ENCODE results near the gene NPHP4. TPM values are rescaled to one million over a fixed set of nuclear protein-coding genes. Genes with fewer than 3 reads are reported as not detected.

Gene NPHP4
- total RNA-seq, 1 donor from 2014 or later = 8.8 TPM

GRCh38 chr1:5915587-5916571, 76.3 kb downstream of the NPHP4 start:
- H3K4me3 ChIP-seq (ENCODE audit: low read depth, low read length) = no peak overlapping the region
- peak; percentile 6 for DNase-seq (ENCODE audit: low read depth)
- peak; percentile 76 for TF ChIP-seq CTCF (conservative IDR thresholded peaks at IDR 0.05; ENCODE audit: low read depth, low read length)

DNA sequence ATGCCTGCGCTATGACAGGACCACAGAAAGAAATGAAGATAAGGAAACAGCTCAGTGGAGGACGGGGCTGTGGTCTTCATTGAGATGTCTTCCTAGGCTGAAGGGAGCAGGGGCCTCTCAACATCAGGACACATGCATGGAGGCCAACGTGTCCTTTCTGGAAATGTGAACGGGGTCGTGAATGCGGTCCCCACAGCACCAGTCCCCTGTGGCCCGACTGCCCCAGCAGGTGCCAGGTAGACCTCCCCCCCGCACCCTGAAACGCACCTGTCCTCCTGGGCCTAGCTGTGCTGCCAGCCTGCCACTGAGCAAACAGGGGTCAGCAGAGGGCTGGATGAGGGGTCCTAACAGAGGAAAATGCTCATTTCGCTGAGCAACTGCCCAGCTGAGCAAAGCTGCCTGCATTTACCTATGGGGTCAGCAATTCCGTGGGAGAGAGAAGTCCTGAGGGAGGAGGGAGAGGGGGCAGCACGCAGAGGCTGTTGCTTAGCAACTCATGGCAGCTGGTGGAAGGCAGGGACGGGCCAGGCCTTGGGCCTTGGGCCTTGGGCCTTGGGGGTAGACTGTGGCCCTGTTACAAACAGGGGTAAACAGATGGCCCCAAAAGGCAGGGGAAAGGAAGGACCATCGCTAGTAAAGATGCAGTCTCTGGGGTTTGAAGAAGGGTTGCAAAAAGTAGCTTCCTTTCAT, 77.4 kb downstream of the NPHP4 start:
- H3K4me3 ChIP-seq (ENCODE audit: low read depth, low read length) = no peak overlapping the region
- no peak for DNase-seq (ENCODE audit: low read depth)
- TF ChIP-seq CTCF (conservative IDR thresholded peaks at IDR 0.05; ENCODE audit: low read depth, low read length) = no peak

DNA sequence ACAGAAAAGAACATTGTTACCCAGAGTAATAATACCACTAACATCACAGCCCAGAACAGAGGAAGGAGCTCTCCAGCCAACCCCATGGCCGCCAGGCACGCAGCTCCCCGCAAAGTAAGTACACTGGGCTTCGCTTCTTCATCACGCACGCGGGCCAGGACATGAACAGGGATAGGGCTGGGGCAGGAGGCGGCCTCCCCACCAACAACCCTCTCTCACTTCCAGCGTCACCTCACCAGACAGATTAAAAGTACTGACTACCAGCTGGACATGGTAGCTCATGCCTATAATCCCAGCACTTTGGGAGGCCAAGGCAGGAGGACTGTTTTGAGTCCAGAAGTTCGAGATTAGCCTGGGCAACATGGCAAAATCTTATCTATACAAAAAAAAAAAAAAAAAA, 78.3 kb downstream of the NPHP4 start:
- TF ChIP-seq CTCF (conservative IDR thresholded peaks at IDR 0.05; ENCODE audit: low read depth, low read length) = no peak
- H3K4me3 ChIP-seq (ENCODE audit: low read depth, low read length) = no peak overlapping the region
- DNase-seq (ENCODE audit: low read depth) = no peak

GRCh38 chr1:5913078-5913845, 79.0 kb downstream of the NPHP4 start:
- no peak for TF ChIP-seq CTCF (conservative IDR thresholded peaks at IDR 0.05; ENCODE audit: low read depth, low read length)
- no peak overlapping the region for H3K4me3 ChIP-seq (ENCODE audit: low read depth, low read length)
- no peak for DNase-seq (ENCODE audit: low read depth)

DNA sequence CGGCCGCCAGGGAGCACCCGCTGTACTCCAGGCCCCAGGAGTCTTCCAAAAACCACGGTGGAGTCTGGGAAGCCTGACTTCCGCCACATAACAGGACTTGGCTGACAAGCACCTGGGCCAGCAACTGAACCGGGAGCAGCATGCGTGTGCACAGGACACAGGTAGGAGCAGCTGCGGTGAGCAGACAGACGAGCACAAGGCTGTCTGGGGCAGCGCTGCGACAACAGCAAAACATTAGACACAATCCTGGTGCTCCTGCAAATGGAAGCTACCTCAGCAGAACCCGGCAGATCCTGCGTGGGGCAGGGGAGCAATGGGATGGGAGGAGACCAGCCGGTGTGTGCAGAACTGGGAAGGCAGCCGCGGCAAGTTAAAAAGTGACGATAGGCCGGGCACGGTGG, 80.4 kb downstream of the NPHP4 start:
- TF ChIP-seq CTCF (conservative IDR thresholded peaks at IDR 0.05; ENCODE audit: low read depth, low read length) = no peak
- no peak for DNase-seq (ENCODE audit: low read depth)
- no peak overlapping the region for H3K4me3 ChIP-seq (ENCODE audit: low read depth, low read length)

- no peak for DNase-seq (ENCODE audit: low read depth)
- no peak overlapping the region for H3K4me3 ChIP-seq (ENCODE audit: low read depth, low read length)
- TF ChIP-seq CTCF (conservative IDR thresholded peaks at IDR 0.05; ENCODE audit: low read depth, low read length) = no peak
Observed at GRCh38 chr1:5911157-5911556, 81.1 kb downstream of the NPHP4 start.

All from epithelial cell of proximal tubule (primary cell).